Measurements from ENCODE around the gene BMPR1A. TPM values are rescaled to one million over a fixed set of nuclear protein-coding genes. Genes with fewer than 3 reads are reported as not detected.
A peak's percentile ranks its signal among the peaks of the same experiment; 100 is the strongest.

The BMPR1A gene
- total RNA-seq, 6 donors from 2014 or later: 12.9 to 37.4 (median 30.6) TPM

- TF ChIP-seq CTCF (IDR thresholded peaks at IDR 0.05) (no peak), POLR2AphosphoS5 (IDR thresholded peaks at IDR 0.05) (no peak), EP300 (IDR thresholded peaks at IDR 0.05) (no peak), POLR2A (IDR thresholded peaks at IDR 0.05) (no peak)
- no peak overlapping the region for H3K4me3 ChIP-seq
- ATAC-seq (ENCODE audit: low FRiP score in 2 of 2): no peak
- H3K36me3 ChIP-seq: no peaks in the 10 kb centered on the region
- WGBS, 2 donors: 89 to 93% methylated on average over 7 of the region's 7 CpGs
- DNase-seq: peak in 1 of 2 donors; percentile 17
- H3K9me3 ChIP-seq: no peaks in the 10 kb centered on the region
- H3K27me3 ChIP-seq: no peaks in the 10 kb centered on the region
- no peak overlapping the region for H3K27ac ChIP-seq
- H3K4me1 ChIP-seq: peaks cover 38 to 52% (median 48%) of the 10 kb centered on the region in 4 donors
These were observed 206.5 kb downstream of the BMPR1A start for GRCh38 chr10:86962981-86963310.

- no peak for ATAC-seq (ENCODE audit: low FRiP score in 2 of 2)
- no peak overlapping the region for H3K4me3 ChIP-seq
- WGBS, 2 donors: 94 to 95% methylated on average over 8 to 12 of the region's 12 CpGs
- TF ChIP-seq POLR2A (IDR thresholded peaks at IDR 0.05) (no peak), CTCF (IDR thresholded peaks at IDR 0.05) (no peak), EP300 (IDR thresholded peaks at IDR 0.05) (no peak), POLR2AphosphoS5 (IDR thresholded peaks at IDR 0.05) (no peak)
- H3K27ac ChIP-seq: no peak overlapping the region
- no peaks in the 10 kb centered on the region for H3K27me3 ChIP-seq
- no peaks in the 10 kb centered on the region for H3K9me3 ChIP-seq
- peaks cover 38 to 52% (median 47%) of the 10 kb centered on the region in 4 donors for H3K4me1 ChIP-seq
- H3K36me3 ChIP-seq: no peaks in the 10 kb centered on the region
- no peak for DNase-seq
These were observed 207.0 kb downstream of the BMPR1A start for GRCh38 chr10:86963341-86963919.

GRCh38 chr10:86964061-86964846 lies 207.8 kb downstream of the BMPR1A start:
- DNase-seq (peak in 1 of 2 donors; percentile 17), ATAC-seq (ENCODE audit: low FRiP score in 2 of 2) (no peak)
- TF ChIP-seq POLR2AphosphoS5 (IDR thresholded peaks at IDR 0.05) (no peak), EP300 (IDR thresholded peaks at IDR 0.05) (no peak), CTCF (IDR thresholded peaks at IDR 0.05) (no peak), POLR2A (IDR thresholded peaks at IDR 0.05) (no peak)
- Histone ChIP-seq H3K4me1 (peaks cover 38 to 52% (median 45%) of the 10 kb centered on the region in 4 donors), H3K4me3 (no peak overlapping the region), H3K9me3 (no peaks in the 10 kb centered on the region), H3K27ac (no peak overlapping the region), H3K36me3 (no peaks in the 10 kb centered on the region), H3K27me3 (no peaks in the 10 kb centered on the region)
- WGBS, 2 donors: 82 to 100% methylated on average over 1 to 13 of the region's 13 CpGs

- H3K36me3 ChIP-seq: no peaks in the 10 kb centered on the region
- no peak for DNase-seq
- H3K9me3 ChIP-seq: no peaks in the 10 kb centered on the region
- no peaks in the 10 kb centered on the region for H3K27me3 ChIP-seq
- TF ChIP-seq POLR2A (IDR thresholded peaks at IDR 0.05): no peak
- no peak for TF ChIP-seq POLR2AphosphoS5 (IDR thresholded peaks at IDR 0.05)
- no peak for TF ChIP-seq CTCF (IDR thresholded peaks at IDR 0.05)
- TF ChIP-seq EP300 (IDR thresholded peaks at IDR 0.05): no peak
- ATAC-seq (ENCODE audit: low FRiP score in 2 of 2): no peak
- H3K4me3 ChIP-seq: no peak overlapping the region
- 91 to 95% methylated on average over 2 of the region's 2 CpGs for WGBS, 2 donors
- peaks cover 37 to 52% (median 45%) of the 10 kb centered on the region in 4 donors for H3K4me1 ChIP-seq
- no peak overlapping the region for H3K27ac ChIP-seq
These were observed 208.4 kb downstream of the BMPR1A start for GRCh38 chr10:86964847-86965190.
